ENCODE data around the gene GHRL. TPM values are rescaled to one million over a fixed set of nuclear protein-coding genes. Genes with fewer than 3 reads are reported as not detected.

Gene GHRL
- polyA plus RNA-seq, 2 of the 4 experiments (the other 2 are of a cell fraction) = not detected

GRCh38 chr3:10337323-10338163 is 44.8 kb upstream of the GHRL start:
- WGBS (ENCODE audit: missing lambda C conversion rate) = 72% methylated on average over 10 of the region's 20 CpGs
- CTCF ChIA-PET = interaction anchor here (0.5 to 10.4 kb wide), 4 partner anchors 15 to 418 kb away, joined by 3 to 121 read pairs (median 3); no protein-coding TSS in a partner anchor
- no peak overlapping the region for H3K27ac ChIP-seq
- no peaks in the 10 kb centered on the region for H3K9me3 ChIP-seq
- TF ChIP-seq CBX8 (IDR thresholded peaks at IDR 0.05) = no peak
- no peak for TF ChIP-seq FOXS1 (CRISPR knock-in tag; IDR thresholded peaks at IDR 0.05)
- TF ChIP-seq KDM1A (IDR thresholded peaks at IDR 0.05; ENCODE audit: low read depth) = no peak
- TF ChIP-seq HDAC2 (IDR thresholded peaks at IDR 0.05) = no peak
- no peak for TF ChIP-seq RCOR1 (IDR thresholded peaks at IDR 0.05; ENCODE audit: low read depth, low read length)
- no peak for TF ChIP-seq KDM5A (IDR thresholded peaks at IDR 0.05)
- TF ChIP-seq NPAS2 (CRISPR knock-in tag; IDR thresholded peaks at IDR 0.05; ENCODE audit: borderline replicate concordance) = no peak
- TF ChIP-seq POLR2AphosphoS2 (conservative IDR thresholded peaks at IDR 0.05; ENCODE audit: low read length) = no peak
- TF ChIP-seq POLR2A (IDR thresholded peaks at IDR 0.05; ENCODE audit: low read length) = no peak
- ATAC-seq (no peak), FAIRE-seq (no peak), DNase-seq (ENCODE audit: low read depth in 1 of 2, low spot score in 1 of 2) (no peak)
- no peak overlapping the region for H3K4me2 ChIP-seq
- no peaks in the 10 kb centered on the region for H3K4me1 ChIP-seq
- POLR2A ChIA-PET = no interaction called here
- H3K4me3 ChIP-seq = no peak overlapping the region

GRCh38 chr3:10336761-10337160 is 44.0 kb upstream of the GHRL start:
- Histone ChIP-seq H3K4me2 (no peak overlapping the region), H3K4me1 (no peaks in the 10 kb centered on the region), H3K9me3 (no peaks in the 10 kb centered on the region), H3K4me3 (no peak overlapping the region), H3K27ac (no peak overlapping the region)
- 76% methylated on average over 5 of the region's 11 CpGs for WGBS (ENCODE audit: missing lambda C conversion rate)
- ChIA-PET CTCF (interaction anchor here (0.5 to 10.4 kb wide), 4 partner anchors 8 to 419 kb away, joined by 3 to 121 read pairs (median 4); no protein-coding TSS in a partner anchor), POLR2A (no interaction called here)
- FAIRE-seq (no peak), ATAC-seq (no peak), DNase-seq (ENCODE audit: low read depth in 1 of 2, low spot score in 1 of 2) (no peak)
- TF ChIP-seq GATA3 (IDR thresholded peaks at IDR 0.05; ENCODE audit: borderline replicate concordance) (no peak), HDAC2 (IDR thresholded peaks at IDR 0.05) (no peak)

GRCh38 chr3:10335871-10336622 is 43.3 kb upstream of the GHRL start:
- no peak overlapping the region for H3K4me2 ChIP-seq
- no peaks in the 10 kb centered on the region for H3K9me3 ChIP-seq
- 62% methylated on average over 18 of the region's 29 CpGs for WGBS (ENCODE audit: missing lambda C conversion rate)
- no peak overlapping the region for H3K4me3 ChIP-seq
- ATAC-seq (no peak), DNase-seq (ENCODE audit: low read depth in 1 of 2, low spot score in 1 of 2) (no peak), FAIRE-seq (no peak)
- POLR2A ChIA-PET = no interaction called here
- no peak overlapping the region for H3K27ac ChIP-seq
- CTCF ChIA-PET = interaction anchor here (1.0 to 10.4 kb wide), 5 partner anchors 9 to 404 kb away, joined by 3 to 121 read pairs (median 3); no protein-coding TSS in a partner anchor
- H3K4me1 ChIP-seq = no peaks in the 10 kb centered on the region
- TF ChIP-seq HDAC2 (IDR thresholded peaks at IDR 0.05) (no peak), FOSL2 (IDR thresholded peaks at IDR 0.05) (no peak), FOSL2 (CRISPR knock-in tag; IDR thresholded peaks at IDR 0.05) (no peak), MAZ (IDR thresholded peaks at IDR 0.05; ENCODE audit: borderline replicate concordance, low read depth, low read length) (no peak), NR3C1 (IDR thresholded peaks at IDR 0.05) (no peak), ESRRA (IDR thresholded peaks at IDR 0.05; ENCODE audit: borderline replicate concordance, low read length) (no peak), ZSCAN20 (CRISPR knock-in tag; IDR thresholded peaks at IDR 0.05) (no peak), HOXB5 (CRISPR knock-in tag; IDR thresholded peaks at IDR 0.05) (no peak), CHD4 (IDR thresholded peaks at IDR 0.05; ENCODE audit: borderline replicate concordance) (no peak), RCOR1 (IDR thresholded peaks at IDR 0.05; ENCODE audit: low read depth, low read length) (no peak), ZNF302 (CRISPR knock-in tag; IDR thresholded peaks at IDR 0.05) (no peak), CBX2 (IDR thresholded peaks at IDR 0.05; ENCODE audit: borderline replicate concordance, low read depth) (no peak), CTCF (IDR thresholded peaks at IDR 0.05) (no peak), ELK1 (IDR thresholded peaks at IDR 0.05; ENCODE audit: low read depth, low read length) (no peak), TP53 (CRISPR knock-in tag; IDR thresholded peaks at IDR 0.05) (no peak), USF2 (IDR thresholded peaks at IDR 0.05) (no peak), KDM1A (IDR thresholded peaks at IDR 0.05; ENCODE audit: low read depth) (no peak)
